ENCODE results near the gene CCDC182.

- no peak for TF ChIP-seq POLR2A (IDR thresholded peaks at IDR 0.05)
- TF ChIP-seq CTCF (IDR thresholded peaks at IDR 0.05 in 8 of 11, conservative IDR thresholded peaks at IDR 0.05 in 3 of 11), result no peak
These were observed 34.6 kb upstream of the CCDC182 start for GRCh38 chr17:57779706-57780105.

Measured in spleen (tissue), 7 donors.